Fibroblast of lung (primary cell): ENCODE data around the gene ACYP2. TPM values are rescaled to one million over a fixed set of nuclear protein-coding genes. Genes with fewer than 3 reads are reported as not detected.
A peak's percentile ranks its signal among the peaks of the same experiment; 100 is the strongest.

ENCODE experiments used
- DNase-seq, 2 donors: peaks; one replicate each; pipeline versions ENCODE4 v3.0.0 to v3.0.0-alpha.2; 2010; ENCODE audit warnings: low read depth in 2 of 2
- H2AFZ ChIP-seq: 2 replicates; pipeline ENCODE4 v1.5.1; 2012; ENCODE audit warnings: low read length, control low read depth, inconsistent platforms
- H3K27ac ChIP-seq: 2 replicates; pipeline ENCODE4 v1.5.1; 2011; ENCODE audit warnings: low read length, control low read depth; ENCODE audit not compliant: insufficient read depth
- H3K27me3 ChIP-seq: 2 replicates; pipeline ENCODE4 v1.5.1; 2011; ENCODE audit warnings: mild to moderate bottlenecking, low read length; ENCODE audit not compliant: control insufficient read depth, insufficient read depth
- H3K36me3 ChIP-seq: 2 replicates; pipeline ENCODE4 v1.5.1; 2011; ENCODE audit warnings: low read length; ENCODE audit not compliant: control insufficient read depth, insufficient read depth
- H3K4me1 ChIP-seq: 2 replicates; pipeline ENCODE4 v1.5.1; 2011; ENCODE audit warnings: low read length; ENCODE audit not compliant: control insufficient read depth, insufficient read depth; ENCODE audit errors: extremely low read depth
- H3K4me2 ChIP-seq: 2 replicates; pipeline ENCODE4 v1.5.1; 2011; ENCODE audit warnings: low read length, control low read depth; ENCODE audit not compliant: insufficient read depth; ENCODE audit errors: extremely low read depth
- H3K4me3 ChIP-seq, 4 experiments: fragments of 200-600 bp in 1 of 4; sonication (generic) in 1 of 4; replicated peaks in 1 of 4; 2 replicates each; pipeline ENCODE4 v1.5.1; 2011 to 2016; ENCODE audit warnings: low read length in 4 of 4, low read depth in 3 of 4, mild to moderate bottlenecking in 3 of 4, control low read depth in 2 of 4, inconsistent platforms in 1 of 4, mixed read lengths in 1 of 4; ENCODE audit not compliant: insufficient read depth in 1 of 4; ENCODE audit errors: control extremely low read depth in 1 of 4
- H3K79me2 ChIP-seq: 2 replicates; pipeline ENCODE4 v1.5.1; 2012; ENCODE audit warnings: mild to moderate bottlenecking, low read length, inconsistent platforms; ENCODE audit not compliant: control insufficient read depth, insufficient read depth
- H3K9ac ChIP-seq: 2 replicates; pipeline ENCODE4 v1.5.1; 2011; ENCODE audit warnings: mild to moderate bottlenecking, low read length, control low read depth; ENCODE audit not compliant: insufficient read depth
- H3K9me3 ChIP-seq: 2 replicates; pipeline ENCODE4 v1.5.1; 2012; ENCODE audit warnings: low read depth, low read length; ENCODE audit not compliant: control insufficient read depth, insufficient read depth
- H4K20me1 ChIP-seq: 2 replicates; pipeline ENCODE4 v1.5.1; 2011; ENCODE audit warnings: low read length; ENCODE audit not compliant: control insufficient read depth, insufficient read depth; ENCODE audit errors: extremely low read depth
- EZH2 ChIP-seq: IDR thresholded peaks from 2 replicates; pipeline ENCODE4 v1.5.1; 2012; ENCODE audit warnings: low read length, control low read depth, mild to moderate bottlenecking; ENCODE audit errors: missing control alignments
- polyA plus RNA-seq, 2 donors: library from polyadenylated mRNA; depleted of rRNA in 1 of 2; stranded (reverse) in 1 of 2; unstranded in 1 of 2; fragments of >200 nt; gene quantifications; 2 replicates each; pipeline ENCODE4 v1.2.1, GENCODE V29; 2011 to 2012; ENCODE audit warnings: missing spikeins in 1 of 2
- total RNA-seq: library from RNA; depleted of rRNA; stranded (reverse); fragments of >200 nt; gene quantifications from 2 replicates; pipeline ENCODE4 v1.2.1, GENCODE V29; 2014
- TF ChIP-seq, protein P1 (sequence below), 2 donors: IDR thresholded peaks in 1 of 2; conservative IDR thresholded peaks in 1 of 2; 1 replicate in 1 of 2; 2 replicates in 1 of 2; pipeline ENCODE4 v1.5.1; 2011 to 2012; ENCODE audit warnings: low read length in 2 of 2, control low read depth in 1 of 2, inconsistent platforms in 1 of 2, low read depth in 1 of 2, mild to moderate bottlenecking in 1 of 2

Gene ACYP2
- total and polyA plus RNA-seq, 2 donors (not counting 1 experiment from before 2014, with no cell fraction given) = 9.7 to 24.4 TPM

DNA sequence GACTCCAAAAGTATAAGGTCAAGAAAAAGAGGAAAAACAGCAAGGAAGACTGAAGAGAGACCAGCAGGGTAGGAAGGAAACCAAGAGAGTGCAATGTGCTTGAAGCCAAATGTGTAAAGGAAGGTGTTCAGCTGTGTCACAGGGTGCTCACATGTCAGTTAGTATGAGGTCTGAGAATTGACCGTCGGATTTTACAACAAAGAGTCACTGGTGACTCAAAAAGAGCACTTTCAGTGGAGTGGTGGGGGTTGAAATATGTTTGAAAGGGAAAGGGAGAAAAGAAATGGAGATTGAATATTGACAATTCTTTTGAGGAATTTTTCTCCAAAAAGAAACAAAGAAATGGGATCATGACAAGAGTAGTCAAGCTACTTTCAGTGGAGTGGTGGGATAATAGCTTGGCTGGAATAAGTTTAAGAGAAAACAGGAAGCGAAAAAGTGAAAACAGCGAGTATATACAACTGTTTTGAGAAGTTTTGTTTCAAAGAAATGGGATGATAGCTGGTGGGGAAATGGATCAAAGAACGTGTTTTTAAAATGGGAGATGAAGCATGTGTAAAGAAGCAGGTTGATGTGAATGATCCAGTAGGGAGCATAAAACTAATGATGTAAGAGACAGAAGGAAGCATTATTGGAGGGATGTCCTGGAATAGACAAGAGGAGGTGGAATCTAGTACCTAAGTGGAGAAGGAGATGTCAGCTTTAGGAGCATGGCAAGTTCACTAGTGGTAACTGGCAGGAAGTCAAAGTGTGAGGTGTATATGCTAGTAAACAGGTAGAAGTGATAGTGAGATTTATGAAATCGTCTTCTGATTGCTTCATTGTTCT, 144.2 kb downstream of the ACYP2 start:
- Histone ChIP-seq H3K27me3 (no peaks in the 10 kb centered on the region), H3K4me2 (no peak overlapping the region), H3K27ac (no peak overlapping the region), H3K79me2 (no peaks in the 10 kb centered on the region), H4K20me1 (no peaks in the 10 kb centered on the region), H2AFZ (no peak overlapping the region), H3K9me3 (no peaks in the 10 kb centered on the region), H3K4me1 (no peaks in the 10 kb centered on the region), H3K9ac (no peak overlapping the region), H3K36me3 (no peaks in the 10 kb centered on the region), H3K4me3 (no peak overlapping the region)
- no peak for TF ChIP-seq EZH2
- TF ChIP-seq, protein P1, sequence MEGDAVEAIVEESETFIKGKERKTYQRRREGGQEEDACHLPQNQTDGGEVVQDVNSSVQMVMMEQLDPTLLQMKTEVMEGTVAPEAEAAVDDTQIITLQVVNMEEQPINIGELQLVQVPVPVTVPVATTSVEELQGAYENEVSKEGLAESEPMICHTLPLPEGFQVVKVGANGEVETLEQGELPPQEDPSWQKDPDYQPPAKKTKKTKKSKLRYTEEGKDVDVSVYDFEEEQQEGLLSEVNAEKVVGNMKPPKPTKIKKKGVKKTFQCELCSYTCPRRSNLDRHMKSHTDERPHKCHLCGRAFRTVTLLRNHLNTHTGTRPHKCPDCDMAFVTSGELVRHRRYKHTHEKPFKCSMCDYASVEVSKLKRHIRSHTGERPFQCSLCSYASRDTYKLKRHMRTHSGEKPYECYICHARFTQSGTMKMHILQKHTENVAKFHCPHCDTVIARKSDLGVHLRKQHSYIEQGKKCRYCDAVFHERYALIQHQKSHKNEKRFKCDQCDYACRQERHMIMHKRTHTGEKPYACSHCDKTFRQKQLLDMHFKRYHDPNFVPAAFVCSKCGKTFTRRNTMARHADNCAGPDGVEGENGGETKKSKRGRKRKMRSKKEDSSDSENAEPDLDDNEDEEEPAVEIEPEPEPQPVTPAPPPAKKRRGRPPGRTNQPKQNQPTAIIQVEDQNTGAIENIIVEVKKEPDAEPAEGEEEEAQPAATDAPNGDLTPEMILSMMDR (conservative IDR thresholded peaks at IDR 0.05 in 1 of 2, IDR thresholded peaks at IDR 0.05 in 1 of 2; ENCODE audit: low read depth in 1 of 2, low read length in 2 of 2) = no peak
- peak in 1 of 2 donors; percentile 33 for DNase-seq

DNA sequence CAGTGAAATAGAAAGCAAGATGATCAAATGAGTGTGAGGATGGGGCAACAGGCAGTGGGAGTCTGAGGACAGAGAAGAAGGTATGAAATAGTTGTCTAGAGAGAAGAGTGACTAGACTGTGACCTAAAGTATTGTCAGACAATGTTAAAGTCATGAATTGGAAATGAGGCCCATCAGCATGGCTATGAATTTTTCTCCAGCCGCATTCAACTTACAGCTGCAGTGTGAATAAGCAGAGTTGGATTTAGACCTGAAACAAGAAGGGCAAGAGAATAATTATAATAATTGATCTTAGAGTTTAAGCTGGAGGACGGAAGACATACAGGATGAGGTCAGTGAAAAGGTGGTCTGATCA, 144.8 kb downstream of the ACYP2 start:
- TF ChIP-seq, protein P1 (conservative IDR thresholded peaks at IDR 0.05 in 1 of 2, IDR thresholded peaks at IDR 0.05 in 1 of 2; ENCODE audit: low read depth in 1 of 2, low read length in 2 of 2) = no peak
- TF ChIP-seq EZH2 = no peak
- no peaks in the 10 kb centered on the region for H3K27me3 ChIP-seq
- no peaks in the 10 kb centered on the region for H3K4me1 ChIP-seq
- no peak overlapping the region for H3K27ac ChIP-seq
- H3K4me2 ChIP-seq = no peak overlapping the region
- no peaks in the 10 kb centered on the region for H3K9me3 ChIP-seq
- no peak overlapping the region for H3K9ac ChIP-seq
- H3K4me3 ChIP-seq = no peak overlapping the region
- DNase-seq = no peak
- H3K36me3 ChIP-seq = no peaks in the 10 kb centered on the region
- no peaks in the 10 kb centered on the region for H3K79me2 ChIP-seq
- no peaks in the 10 kb centered on the region for H4K20me1 ChIP-seq
- no peak overlapping the region for H2AFZ ChIP-seq

DNA sequence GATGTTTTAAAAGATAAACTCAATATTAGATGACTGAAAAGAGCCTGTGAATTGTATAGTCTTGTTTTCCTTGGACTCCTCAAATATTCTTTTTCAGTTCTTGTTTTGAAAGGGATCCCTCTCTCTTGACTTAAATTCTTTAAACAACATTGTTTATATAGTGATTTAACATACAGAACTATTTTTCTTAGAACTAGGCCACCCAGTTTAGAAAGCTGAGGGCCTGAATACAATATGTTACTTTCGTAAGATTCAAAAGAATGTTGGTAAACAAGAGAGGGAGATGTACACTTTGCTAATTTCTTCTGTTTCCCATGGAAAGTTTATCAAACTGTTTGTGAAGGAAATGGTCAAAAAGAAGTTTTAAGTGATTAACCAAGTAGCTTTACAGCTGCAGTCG, 146.1 kb downstream of the ACYP2 start:
- Histone ChIP-seq H3K27me3 (no peaks in the 10 kb centered on the region), H3K79me2 (no peaks in the 10 kb centered on the region), H3K9ac (no peak overlapping the region), H3K9me3 (no peaks in the 10 kb centered on the region), H3K36me3 (no peaks in the 10 kb centered on the region), H3K27ac (no peak overlapping the region), H2AFZ (no peak overlapping the region), H4K20me1 (no peaks in the 10 kb centered on the region), H3K4me1 (no peaks in the 10 kb centered on the region), H3K4me2 (no peak overlapping the region), H3K4me3 (no peak overlapping the region)
- TF ChIP-seq, protein P1 (conservative IDR thresholded peaks at IDR 0.05 in 1 of 2, IDR thresholded peaks at IDR 0.05 in 1 of 2; ENCODE audit: low read depth in 1 of 2, low read length in 2 of 2) = no peak
- DNase-seq = peak in 1 of 2 donors; percentile 33
